Eye (tissue), 1 donor: ENCODE measurements around the gene TMEM115.

ENCODE experiments used
- DNase-seq: peaks from one replicate; pipeline ENCODE4 v3.0.0-alpha.2; 2015

Gene TMEM115

DNA sequence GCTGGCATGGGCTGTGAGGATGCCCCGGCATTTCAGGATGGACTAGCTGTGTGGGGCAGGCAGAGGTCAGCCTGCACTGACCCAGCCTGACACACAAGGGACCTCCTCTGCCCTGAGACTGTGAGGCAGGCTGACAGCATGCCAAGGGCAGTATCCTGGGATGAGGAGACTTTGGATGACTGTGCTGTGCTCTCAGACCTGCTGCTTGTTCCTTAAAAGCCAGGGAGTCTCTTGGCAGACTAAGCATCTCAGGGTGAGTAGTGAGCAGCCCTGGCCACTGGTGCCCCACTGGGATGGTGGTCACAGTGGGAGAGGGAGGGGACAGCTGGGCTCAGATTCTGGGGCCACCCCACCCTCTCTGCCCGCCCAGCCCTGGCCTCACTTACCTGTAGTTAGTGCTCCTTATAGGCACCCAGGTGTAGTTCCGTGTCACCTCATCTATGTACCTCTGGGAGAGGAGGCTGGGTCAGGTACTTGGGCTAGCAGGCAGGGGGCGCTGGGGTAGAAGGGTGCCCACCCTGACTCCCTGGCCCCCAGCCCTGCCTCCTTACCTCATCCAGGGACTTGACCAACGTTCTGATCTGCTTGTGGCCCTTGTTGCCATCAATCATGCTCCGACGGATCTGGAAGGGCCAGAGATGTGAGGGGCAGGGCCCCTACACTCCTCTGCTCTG, 16.1 kb upstream of the TMEM115 start:
- DNase-seq = no peak

DNA sequence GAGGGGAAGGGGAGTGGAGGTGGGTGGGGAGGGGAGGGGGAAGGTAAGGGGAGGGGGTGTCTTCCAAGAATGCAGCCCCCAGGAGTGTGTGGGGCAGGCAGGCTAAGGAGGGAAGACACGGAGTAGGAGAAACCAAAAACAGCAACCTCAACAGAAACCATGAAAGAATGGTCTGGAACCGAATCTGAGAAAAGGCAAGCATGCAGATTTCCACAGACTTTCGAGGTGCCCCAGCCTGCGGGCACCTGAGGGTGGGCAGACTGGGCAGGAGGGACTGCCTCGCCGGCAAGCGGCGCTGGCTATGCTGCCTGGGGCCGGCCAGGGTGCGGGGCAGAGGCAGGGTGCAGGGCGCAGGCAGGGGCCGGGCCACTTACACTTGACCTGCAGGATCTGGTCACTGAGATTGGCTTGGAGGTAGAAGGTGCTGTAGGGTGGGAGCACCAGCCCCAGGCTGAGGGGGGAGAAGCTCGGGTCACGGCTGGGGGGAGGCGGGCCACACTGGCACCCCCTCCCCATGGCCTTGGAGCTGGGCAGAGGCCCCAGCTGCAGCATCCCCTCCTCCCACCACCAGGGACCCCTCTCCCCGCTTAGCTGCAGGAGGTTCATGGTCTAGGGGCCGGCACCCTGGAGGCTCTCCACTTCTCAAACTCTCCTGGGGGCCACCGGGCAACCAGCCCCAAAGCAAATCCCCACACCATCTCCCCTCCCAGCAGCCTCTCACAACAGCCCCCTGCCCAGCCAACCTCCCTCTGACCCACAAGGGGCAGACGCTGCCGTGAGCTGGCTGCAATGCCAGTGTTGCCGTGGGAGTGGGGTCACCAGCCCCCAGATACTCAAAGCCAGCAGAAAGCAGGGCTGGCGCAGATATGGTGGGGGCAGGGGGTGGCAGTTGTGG, 15.3 kb upstream of the TMEM115 start:
- DNase-seq = peak; percentile 37

DNA sequence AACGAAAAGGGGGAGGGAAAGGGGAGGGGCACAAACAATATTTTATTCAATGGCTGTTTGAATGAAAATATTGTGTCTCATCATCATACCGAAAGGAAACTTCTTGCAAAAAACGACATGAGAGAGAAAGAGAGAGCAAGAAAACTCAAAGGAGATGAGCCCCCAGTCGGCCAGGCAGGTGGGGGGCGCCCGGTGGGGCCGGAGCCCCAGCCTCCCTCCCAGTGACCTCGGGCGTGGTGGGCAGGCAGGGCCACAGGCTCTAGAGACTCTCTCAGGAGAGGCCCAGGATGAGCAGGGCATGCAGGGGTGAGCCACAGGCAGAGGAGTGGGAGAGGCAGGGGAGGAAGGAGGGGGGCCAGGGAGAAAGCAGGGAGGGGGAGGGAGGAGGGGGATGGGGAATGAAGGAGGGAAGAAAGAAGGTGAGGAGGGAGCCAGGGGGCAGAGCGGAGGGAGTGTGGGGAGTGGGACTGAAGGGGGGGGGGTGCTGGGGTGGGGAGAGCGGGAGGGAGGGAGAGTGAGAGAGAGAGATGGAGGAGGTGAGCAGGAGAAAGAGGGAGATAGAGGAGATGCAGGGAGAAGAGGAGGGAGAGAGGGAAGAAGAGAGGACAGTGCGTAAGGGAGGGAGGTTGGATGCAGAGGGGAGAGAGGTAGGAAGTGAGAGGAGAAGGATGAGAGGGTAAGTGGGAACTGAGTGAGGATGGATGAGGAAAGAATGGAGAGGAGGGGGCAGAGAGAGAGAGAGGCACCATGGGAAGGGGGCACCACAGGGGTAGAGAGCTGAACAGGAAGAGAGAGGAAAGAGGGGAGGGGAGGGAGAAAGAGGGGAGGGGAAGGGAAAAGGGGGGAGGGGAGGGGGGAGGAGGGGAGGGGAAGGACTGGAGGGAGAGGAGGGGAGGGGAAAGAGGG, 14.1 kb upstream of the TMEM115 start:
- peak; percentile 85 for DNase-seq

DNA sequence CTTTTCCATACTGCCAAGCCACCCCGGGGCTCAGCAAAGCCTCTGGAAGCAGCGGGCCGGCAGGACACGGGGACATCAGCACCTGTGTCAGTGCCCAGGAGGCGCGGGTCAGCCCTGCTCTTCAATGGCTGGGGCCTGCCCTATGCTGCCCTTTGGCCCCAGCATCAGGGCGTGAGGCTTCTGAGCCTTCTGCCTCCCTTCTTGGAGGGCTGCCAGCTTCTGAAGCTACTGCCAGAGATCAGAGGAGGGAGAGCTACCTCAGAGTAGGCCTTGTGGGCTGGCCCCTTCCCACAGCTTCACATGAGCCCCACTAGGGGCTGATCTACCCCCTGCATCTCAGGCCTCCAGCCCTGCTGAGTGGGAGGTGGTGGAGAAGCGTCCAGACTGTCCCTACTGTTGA, 13.0 kb upstream of the TMEM115 start:
- DNase-seq = peak; percentile 68

DNA sequence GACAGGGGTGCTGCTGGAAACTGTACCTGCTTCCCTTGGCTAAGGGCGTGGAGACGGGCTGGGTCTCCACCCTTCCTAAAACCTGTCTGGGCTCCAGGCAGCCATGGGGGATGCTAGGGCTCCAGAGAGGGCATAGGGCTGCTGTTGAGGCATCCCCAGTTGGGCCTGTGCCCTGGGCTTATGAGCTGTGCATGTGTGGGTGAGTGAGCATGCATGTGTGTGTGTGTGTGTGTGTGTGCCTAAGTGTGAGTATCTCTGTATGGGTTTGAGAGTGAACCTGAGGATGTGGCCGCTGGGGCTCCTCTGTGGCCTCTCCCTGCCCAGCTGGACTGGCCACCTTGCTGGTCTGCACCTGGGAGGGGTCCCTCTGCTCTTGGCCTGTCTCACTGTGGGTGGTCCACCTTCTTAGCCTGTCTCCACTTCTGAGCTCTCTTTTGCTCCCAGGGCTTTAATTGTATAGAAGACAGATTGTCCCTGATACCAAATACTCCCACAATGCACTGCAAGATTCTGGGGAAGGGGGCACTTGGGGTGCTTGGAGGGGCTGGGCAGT, 11.9 kb upstream of the TMEM115 start:
- DNase-seq = peak; percentile 55

DNA sequence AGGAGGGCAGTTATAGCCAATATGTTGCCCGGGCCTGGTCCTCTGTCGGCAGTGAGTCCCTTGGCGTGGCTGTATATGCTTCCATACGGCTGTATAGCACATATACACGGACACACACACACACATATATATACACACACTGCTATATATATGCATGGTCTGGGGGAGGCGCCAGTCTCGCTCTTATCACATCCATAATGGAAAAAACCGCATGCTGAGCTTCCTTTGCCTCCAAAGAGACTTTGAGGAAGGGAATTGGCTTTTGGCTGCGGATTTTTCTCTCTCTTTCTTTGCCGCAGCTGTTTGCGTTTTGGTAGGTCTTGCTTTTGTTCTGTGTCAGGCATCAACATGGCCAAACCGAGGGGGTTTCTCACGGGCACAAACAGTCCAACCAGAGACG, 11.3 kb upstream of the TMEM115 start:
- peak; percentile 80 for DNase-seq

DNA sequence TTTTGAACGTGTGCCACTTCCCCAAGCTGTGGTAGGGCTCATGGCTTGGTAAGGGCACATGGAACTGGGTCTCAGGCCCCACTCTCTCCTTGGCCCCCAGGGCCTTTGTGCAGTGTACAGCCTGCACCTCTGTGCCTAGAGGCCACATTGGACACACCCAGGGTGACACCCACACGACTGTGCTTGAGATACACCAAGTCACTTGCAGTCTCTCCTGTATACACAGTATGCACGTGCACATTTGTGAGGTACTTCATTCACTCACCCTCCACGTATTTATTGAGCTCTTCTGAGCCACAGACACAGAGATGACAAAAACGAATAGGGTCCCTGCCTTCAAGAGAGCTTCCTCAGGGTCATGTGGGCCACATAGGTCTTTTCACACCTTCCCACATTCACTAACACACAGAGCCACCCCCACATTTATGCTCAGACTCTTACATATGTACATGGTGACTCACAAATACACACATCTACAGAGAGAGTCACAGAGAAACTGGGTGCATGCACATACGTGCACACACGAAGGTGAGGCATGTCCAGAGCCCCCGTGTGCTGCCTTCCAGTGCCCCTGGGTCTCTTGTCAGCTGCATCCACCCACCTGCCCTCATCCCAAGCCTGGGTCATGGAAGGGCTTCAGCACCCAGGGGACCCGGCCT, 9.8 kb upstream of the TMEM115 start:
- no peak for DNase-seq

DNA sequence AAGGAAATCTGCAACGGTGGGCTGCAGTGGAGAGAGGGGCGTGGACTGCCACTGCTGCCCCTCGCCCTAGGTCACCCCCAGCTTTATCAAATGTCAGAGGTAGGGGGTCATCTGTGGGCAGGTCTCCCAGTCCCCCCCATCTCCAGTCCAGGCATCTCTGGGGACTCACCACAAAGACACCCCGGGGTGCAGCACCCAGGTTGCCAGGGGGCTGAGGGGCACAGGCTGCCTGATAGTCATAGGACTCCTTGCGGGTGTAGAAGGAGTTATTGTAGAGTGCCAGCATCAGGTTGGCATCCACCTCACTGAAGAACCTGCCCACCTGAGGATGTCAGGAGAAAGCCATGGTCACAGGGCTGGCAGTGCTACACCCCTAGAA, 6.5 kb upstream of the TMEM115 start:
- DNase-seq = no peak

DNA sequence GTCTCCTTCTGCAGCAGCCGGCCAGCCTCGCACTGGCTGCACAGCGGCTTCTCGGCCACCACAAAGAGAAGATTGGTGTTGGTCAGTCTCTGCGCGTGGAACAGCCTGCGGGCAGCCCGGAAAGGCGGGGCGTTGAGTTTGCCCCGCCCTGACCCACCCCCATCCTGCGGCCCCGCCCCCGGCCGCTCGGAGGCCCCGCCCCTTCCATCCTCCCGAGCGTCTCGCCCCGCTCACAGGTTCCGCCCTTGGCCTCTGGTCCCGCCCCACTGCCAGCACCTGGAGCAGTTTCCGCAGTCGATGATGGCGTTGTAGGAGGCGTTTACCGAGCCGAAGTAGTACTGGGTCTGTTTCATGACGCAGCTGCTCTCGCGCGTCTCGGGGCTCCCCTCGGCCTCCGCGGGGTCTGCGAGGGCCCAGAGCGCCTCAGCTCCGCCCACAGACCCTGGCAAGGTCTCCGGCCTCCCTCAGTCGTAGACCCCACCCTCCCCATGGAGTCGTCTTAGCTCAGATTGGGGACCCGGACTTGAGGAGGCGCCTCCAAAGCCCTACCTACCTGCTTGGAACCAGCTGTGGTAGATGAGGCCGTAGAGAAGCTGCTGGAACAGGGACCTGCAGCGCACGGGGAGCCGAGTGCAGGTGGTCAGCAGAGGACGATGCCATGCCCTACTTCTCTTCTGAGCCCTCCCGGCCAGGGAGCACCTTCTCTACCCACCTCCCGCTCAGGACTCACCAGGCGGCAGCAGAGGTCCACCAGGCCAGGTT, 5.9 kb upstream of the TMEM115 start:
- DNase-seq = peak; percentile 88

DNA sequence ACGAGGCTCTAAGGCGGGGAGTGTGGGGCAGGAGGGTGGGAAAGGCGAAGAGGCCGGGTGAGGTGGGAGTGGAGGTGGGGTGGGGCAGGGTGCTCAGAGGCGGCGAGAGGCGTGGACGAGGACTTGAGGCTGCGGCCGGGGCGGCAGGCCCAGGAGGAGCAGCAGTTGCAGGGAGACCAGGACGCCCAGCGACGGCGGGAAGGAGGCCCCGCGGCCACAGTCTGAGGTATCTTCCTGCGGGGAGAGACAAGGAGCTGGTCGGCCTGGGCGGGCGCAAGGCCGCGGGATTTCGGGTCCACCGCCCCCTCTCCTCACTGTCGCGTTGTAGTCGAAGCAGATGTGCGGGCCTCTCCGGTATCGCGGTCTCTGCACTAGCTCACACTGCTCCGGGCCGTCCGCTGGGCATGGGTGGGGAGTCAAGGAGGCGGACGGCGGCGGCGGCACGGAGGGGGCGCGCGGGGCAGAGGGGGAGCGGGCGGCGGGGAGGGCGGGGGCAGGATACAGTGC, 5.3 kb upstream of the TMEM115 start:
- DNase-seq = peak; percentile 79

DNA sequence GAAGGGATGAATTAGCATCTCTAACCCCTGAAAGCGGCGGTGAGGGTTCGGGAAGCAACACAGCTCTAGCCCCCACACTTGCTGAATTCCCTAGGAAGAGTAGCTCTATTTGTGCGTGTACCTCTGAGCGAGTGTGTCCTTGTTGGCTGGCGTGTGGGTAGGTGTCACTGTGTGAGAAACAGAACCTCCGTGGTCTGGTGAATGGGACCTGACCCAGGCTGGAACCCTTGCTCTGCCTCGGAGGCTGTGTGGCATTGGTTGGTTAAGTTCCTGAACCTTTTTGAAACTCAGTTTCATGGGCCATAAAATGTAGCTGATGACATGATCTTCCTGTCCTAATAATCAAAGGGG, 414 bp upstream of the TMEM115 start:
- no peak for DNase-seq

DNA sequence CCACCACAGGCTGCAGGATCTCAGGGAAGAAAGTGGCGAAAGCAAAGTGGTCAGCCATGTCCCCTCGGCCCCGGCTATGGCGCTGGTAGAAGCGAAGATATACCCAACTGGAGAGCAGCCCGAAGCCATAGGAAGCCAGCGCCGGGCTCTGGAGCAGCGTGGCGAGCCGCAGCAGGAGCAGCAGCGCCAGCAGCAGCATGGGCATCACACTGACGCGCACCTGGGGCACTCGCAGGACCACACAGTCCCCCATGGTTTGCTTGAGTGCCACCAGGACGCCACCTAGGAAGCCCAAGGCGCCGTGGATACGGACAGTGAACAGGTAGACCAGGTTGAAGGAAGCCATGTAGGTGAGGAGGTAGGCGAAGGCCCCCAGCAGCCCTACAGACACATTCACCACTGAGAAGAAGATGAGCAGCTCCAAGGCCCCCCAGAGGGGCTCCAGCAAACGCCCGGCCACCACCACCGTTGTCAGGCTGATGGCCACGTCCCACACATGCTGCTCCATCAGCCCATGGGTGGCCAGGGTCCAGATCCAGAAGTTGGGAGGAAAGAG, 888 bp downstream of the TMEM115 start:
- DNase-seq = peak; percentile 0

DNA sequence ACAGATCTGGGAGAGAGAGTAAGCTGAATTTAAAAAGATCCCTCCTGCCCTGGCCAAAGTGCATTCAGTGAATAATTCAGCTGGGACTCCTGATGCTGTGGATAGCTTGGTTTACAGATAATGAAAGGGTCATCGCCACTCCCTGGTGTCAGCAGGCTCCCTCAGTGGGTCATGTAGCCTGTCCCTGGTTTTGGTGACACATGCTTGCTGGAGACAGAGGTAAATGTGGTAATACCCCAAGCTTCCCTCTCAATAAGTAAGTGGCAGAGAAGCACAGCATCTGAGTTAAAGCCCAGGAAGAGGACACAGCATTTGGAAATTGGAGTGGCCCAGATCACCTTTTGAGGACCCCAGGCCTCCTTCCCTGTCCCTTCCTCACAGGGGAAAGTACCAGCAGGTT, 1.8 kb downstream of the TMEM115 start:
- DNase-seq = no peak

DNA sequence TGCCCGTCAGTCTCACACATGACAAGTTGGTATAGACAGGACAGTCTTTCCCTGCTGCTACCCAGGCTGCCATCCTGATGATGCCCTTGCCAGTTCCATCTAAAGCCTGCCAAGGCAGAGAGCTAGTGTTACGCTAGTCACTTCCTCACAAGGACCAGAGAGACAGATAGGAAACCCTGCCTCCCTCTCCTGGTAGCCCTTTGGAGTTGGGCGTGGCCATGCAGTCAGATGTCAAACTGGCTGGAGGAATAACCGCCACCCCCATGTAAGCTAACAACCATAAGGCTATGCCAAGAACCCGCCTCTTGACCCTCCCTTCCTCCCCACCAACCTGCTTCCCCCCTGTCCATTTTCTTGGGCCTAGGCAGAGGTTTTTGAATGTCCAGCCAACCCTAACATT, 2.8 kb downstream of the TMEM115 start:
- DNase-seq = no peak

DNA sequence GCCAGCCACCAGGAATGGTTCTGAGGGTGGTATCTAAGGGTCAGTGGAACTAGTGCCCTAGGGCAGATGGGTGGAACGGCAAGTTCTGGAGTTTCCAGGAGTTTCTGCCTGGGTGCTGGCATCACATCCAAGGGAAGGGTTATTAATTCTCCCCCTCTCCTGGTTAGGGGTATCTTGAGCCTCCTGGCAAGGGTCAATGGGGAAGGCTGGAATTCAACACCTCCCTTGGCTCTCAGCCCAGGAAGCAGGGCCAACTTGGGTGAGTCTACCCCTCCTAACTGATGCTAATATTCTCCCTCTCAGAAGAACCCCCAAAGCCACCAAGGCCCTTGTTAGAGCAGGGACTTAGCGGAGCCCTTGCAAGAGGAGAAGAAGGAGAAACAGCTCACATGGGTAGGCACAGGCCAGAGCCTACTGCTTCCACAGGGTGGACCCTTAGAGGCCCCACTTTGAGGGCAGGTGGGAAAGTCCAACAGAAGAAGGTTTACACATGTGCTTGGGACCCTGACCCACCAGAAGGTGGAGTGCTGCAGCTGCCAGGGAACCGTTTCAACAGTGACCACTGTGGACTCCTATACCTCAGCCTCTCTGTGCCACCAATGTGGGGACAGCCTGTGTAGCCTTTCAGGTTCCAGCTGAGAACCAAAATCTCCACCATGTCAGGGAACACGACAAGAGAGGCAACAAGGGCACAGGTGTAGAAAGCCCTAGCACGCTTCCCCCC, 3.3 kb downstream of the TMEM115 start:
- no peak for DNase-seq

DNA sequence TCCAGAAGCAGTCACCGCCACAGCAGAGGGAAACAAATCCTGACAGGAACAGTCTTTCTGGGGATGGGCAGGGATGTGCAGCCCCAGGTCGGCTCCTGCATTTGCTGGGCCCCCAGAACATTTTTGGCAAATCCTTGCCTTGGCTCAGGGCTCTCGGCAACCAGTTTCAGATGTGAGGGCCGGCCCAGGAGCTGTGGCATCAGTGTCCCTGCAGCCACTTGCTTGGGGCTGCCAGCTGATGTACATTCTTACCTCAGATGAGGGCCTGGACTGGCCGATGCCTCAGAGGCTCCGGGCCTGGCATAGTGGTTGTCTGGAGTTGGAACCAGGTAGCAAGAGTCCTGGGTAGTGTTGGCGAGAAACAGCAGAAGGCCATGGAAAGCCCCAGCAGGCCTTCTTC, 4.5 kb downstream of the TMEM115 start:
- DNase-seq = no peak

DNA sequence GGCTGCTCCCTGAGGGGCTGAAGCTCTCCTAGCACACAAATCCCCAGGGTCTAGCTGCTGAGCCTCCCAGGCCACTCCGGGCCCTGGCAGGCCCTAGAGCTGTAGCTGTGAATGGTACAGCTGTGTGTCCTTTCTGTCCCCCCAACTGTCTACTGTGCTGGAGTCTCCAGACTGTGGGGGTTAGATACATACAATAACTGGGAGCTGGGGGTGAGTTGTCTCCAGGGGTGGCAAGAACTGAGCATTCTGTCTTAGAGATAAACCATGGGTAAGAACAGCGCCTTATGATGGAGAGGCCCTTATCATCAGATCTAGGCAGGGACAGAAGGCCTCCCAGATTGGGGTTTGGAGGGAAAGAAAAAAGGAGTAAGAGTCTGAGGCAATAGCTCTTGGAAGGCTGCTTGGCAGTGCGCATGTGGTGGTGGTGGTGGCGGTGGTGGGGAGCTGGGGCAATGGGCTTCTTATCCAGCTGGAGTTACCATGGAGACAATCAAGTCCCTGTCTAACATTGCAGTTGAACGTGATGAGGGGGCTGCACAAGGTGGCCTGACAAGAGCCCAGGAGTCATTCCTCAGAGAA, 5.0 kb downstream of the TMEM115 start:
- no peak for DNase-seq

DNA sequence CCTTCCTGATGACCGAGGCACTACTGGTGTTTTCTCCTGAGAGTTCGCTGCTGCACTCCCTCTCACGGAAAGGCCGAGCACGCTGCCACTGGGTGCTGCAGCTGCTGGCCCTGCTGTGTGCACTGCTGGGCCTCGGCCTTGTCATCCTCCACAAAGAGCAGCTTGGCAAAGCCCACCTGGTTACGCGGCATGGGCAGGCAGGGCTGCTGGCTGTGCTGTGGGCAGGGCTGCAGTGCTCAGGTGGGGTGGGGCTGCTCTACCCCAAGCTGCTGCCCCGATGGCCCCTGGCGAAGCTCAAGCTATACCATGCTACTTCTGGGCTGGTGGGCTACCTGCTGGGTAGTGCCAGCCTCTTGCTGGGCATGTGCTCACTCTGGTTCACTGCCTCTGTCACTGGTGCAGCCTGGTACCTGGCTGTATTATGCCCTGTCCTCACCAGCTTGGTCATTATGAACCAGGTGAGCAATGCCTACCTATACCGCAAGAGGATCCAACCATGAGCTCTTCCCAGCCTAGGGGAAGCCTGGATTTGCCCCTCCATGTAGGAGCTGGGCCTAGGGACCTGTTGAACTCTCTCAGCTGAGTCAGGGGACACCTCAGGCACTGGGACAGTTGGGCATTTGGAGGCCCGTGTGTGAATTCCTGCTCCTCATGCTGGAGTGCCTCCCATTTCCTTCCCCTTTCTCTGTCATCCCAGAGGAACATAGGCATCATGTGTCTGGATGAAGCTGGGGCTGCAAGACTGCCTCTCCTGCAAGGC, 5.9 kb downstream of the TMEM115 start:
- DNase-seq = no peak

DNA sequence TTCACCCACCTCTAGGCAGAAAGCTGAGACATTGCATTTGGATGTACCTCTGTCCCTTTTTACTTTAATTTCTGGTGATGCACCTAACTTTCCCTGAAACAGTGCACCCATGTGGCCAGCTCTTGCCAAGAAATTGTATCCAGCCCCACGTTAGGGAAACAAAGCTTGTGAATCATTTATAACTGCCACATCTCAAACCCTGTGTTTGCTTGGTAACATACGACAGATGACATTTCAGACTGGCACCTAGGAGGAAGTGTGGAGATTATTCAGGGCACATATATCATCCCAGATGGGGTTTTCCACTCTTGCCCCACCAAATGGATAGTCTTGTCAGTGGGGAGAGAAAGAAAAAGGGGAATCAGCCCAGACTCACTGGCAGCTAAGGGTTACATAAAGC, 6.5 kb downstream of the TMEM115 start:
- DNase-seq = no peak
